ENCODE data around the gene RASA3.
"Not testable (repeated sequence)": the region's sequence is repeated elsewhere in the genome, so short reads cannot be mapped to it uniquely, and the experiment has no call there.

RASA3 gene

GRCh38 chr13:114141261-114141996 lies 9.0 kb upstream of the RASA3 start:
- DNase-seq, result no peak

- DNase-seq, result no peak
These were observed 8.5 kb upstream of the RASA3 start for GRCh38 chr13:114140906-114141250.

- no peak for DNase-seq
These were observed 7.9 kb upstream of the RASA3 start for GRCh38 chr13:114140131-114140905.

GRCh38 chr13:114136576-114136975 lies 4.2 kb upstream of the RASA3 start:
- DNase-seq, result no peak

- DNase-seq, result no peak
These were observed 3.3 kb upstream of the RASA3 start for GRCh38 chr13:114135731-114136171.

- DNase-seq, result no peak
These were observed 2.7 kb upstream of the RASA3 start for GRCh38 chr13:114134944-114135610.

- no peak for DNase-seq
These were observed 1.9 kb upstream of the RASA3 start for GRCh38 chr13:114134111-114134943.

GRCh38 chr13:114133552-114133951 lies 1.1 kb upstream of the RASA3 start:
- not testable (repeated sequence) for DNase-seq

- not testable (repeated sequence) for DNase-seq
These were observed 703 bp upstream of the RASA3 start for GRCh38 chr13:114133126-114133525.

- no peak for DNase-seq
These were observed 622 bp downstream of the RASA3 start for GRCh38 chr13:114131583-114132418.

- DNase-seq, result peak; percentile 82
These were observed 1.4 kb downstream of the RASA3 start for GRCh38 chr13:114130837-114131582.

GRCh38 chr13:114130131-114130836 lies 2.1 kb downstream of the RASA3 start:
- no peak for DNase-seq

GRCh38 chr13:114129649-114130062 lies 2.8 kb downstream of the RASA3 start:
- no peak for DNase-seq

GRCh38 chr13:114128624-114129522 lies 3.5 kb downstream of the RASA3 start:
- peak; percentile 74 for DNase-seq

- no peak for DNase-seq
These were observed 4.1 kb downstream of the RASA3 start for GRCh38 chr13:114128348-114128623.

GRCh38 chr13:114127473-114128347 lies 4.7 kb downstream of the RASA3 start:
- no peak for DNase-seq

- no peak for DNase-seq
These were observed 5.5 kb downstream of the RASA3 start for GRCh38 chr13:114126789-114127472.

- not testable (repeated sequence) for DNase-seq
These were observed 6.3 kb downstream of the RASA3 start for GRCh38 chr13:114126086-114126485.
